HCT116 (cell line): ENCODE results near the gene CENPF. TPM values are rescaled to one million over a fixed set of nuclear protein-coding genes. Genes with fewer than 3 reads are reported as not detected.
A peak's percentile ranks its signal among the peaks of the same experiment; 100 is the strongest.

Source experiments
- ATAC-seq: fragments of 200-7000 bp; cut with Tn5 transposase; 2 replicates; pipeline ENCODE4 v1.9.1; 2020; ENCODE audit warnings: mild to moderate bottlenecking, moderate library complexity
- BruUV-seq: library from RNA; stranded (reverse); fragments of 400-500 nt; replicated peaks from 2 replicates; lab custom pipeline; 2021; lab: Mats Ljungman, UMichigan
- CTCF ChIA-PET: fragments of 300-600 bp; sonication (Branson Sonifier 250); formaldehyde crosslinking; loops from one replicate; lab custom pipeline; 2021; ENCODE audit warnings: antibody characterized with exemption; lab: Charles Lee
- POLR2A ChIA-PET: fragments of 300-600, 350-600 bp; sonication (Branson Sonifier 250); formaldehyde crosslinking; loops from one replicate; lab custom pipeline; 2021; ENCODE audit warnings: antibody characterized with exemption; lab: Charles Lee
- RAD21 ChIA-PET, 2 experiments: fragments of 300-600 bp; sonication (Branson Sonifier 250); formaldehyde crosslinking; loops; one replicate each; lab custom pipeline; 2023; ENCODE audit warnings: low total read pairs in 2 of 2; ENCODE audit not compliant: uncharacterized antibody in 2 of 2, unreplicated experiment in 2 of 2, low non-redundant PET in 1 of 2; lab: Charles Lee
- DNase-seq: peaks from one replicate; pipeline ENCODE4 v3.0.0-alpha.2; 2010; ENCODE audit warnings: low read depth, low spot score
- H2AFZ ChIP-seq: fragments of 200-600 bp; shearing (Covaris generic), sonication (generic); 2 replicates; pipeline ENCODE4 v1.6.1; 2017; ENCODE audit warnings: low read depth, mixed run types, mixed read lengths, antibody characterized with exemption, low read length; ENCODE audit not compliant: poor library complexity, severe bottlenecking
- H3K27ac ChIP-seq: 2 replicates; pipeline ENCODE4 v1.5.1; 2012; ENCODE audit warnings: low read depth, low read length
- H3K27me3 ChIP-seq: fragments of 200-600 bp; sonication (generic); 2 replicates; pipeline ENCODE4 v1.6.1; 2016; ENCODE audit warnings: mixed run types, low read length, mixed read lengths; ENCODE audit not compliant: insufficient read depth
- H3K36me3 ChIP-seq, 2 experiments: fragments of 200-500 bp in 1 of 2; fragments of 200-600 bp in 1 of 2; sonication (Bioruptor generic) in 1 of 2; sonication (generic) in 1 of 2; 2 replicates each; pipeline versions ENCODE4 v1.5.1 to v1.6.1; 2014 to 2016; ENCODE audit warnings: low read length in 2 of 2, inconsistent platforms in 1 of 2, mixed read lengths in 1 of 2, mixed run types in 1 of 2; ENCODE audit not compliant: insufficient read depth in 2 of 2, control insufficient read depth in 1 of 2
- H3K4me1 ChIP-seq, 2 experiments: fragments of 200-600 bp in 1 of 2; sonication (generic) in 1 of 2; 2 replicates each; pipeline versions ENCODE4 v1.5.1 to v1.6.1; 2012 to 2017; ENCODE audit warnings: low read length in 2 of 2, inconsistent platforms in 1 of 2, mild to moderate bottlenecking in 1 of 2, mixed read lengths in 1 of 2, mixed run types in 1 of 2, moderate library complexity in 1 of 2; ENCODE audit not compliant: insufficient read depth in 2 of 2, control insufficient read depth in 1 of 2
- H3K4me2 ChIP-seq: fragments of 200-600 bp; sonication (generic); 2 replicates; pipeline ENCODE4 v1.6.1; 2017; ENCODE audit warnings: mixed run types, low read length, mixed read lengths
- H3K4me3 ChIP-seq, 2 experiments: fragments of 200-600 bp in 1 of 2; sonication (generic) in 1 of 2; replicated peaks in 1 of 2; 2 replicates each; pipeline ENCODE4 v1.5.1; 2011 to 2016; ENCODE audit warnings: low read length in 2 of 2, control low read depth in 1 of 2, low read depth in 1 of 2, mild to moderate bottlenecking in 1 of 2, mixed read lengths in 1 of 2, mixed run types in 1 of 2
- H3K79me2 ChIP-seq: fragments of 200-600 bp; sonication (generic); 2 replicates; pipeline ENCODE4 v1.6.1; 2017; ENCODE audit warnings: mild to moderate bottlenecking, mixed run types, low read length, moderate library complexity, mixed read lengths; ENCODE audit not compliant: insufficient read depth
- H3K9ac ChIP-seq: fragments of 200-600 bp; sonication (generic); 2 replicates; pipeline ENCODE4 v1.6.1; 2016; ENCODE audit warnings: low read length, mixed read lengths
- H3K9me2 ChIP-seq: fragments of 200-600 bp; sonication (generic), shearing (Covaris generic); 2 replicates; pipeline ENCODE4 v1.6.1; 2017; ENCODE audit warnings: mixed run types, mild to moderate bottlenecking, moderate library complexity; ENCODE audit not compliant: insufficient read depth
- H3K9me3 ChIP-seq, 2 experiments: fragments of 200-500 bp in 1 of 2; fragments of 200-600 bp in 1 of 2; sonication (Bioruptor generic) in 1 of 2; sonication (generic) in 1 of 2; 2 replicates each; pipeline ENCODE4 v1.6.1; 2014 to 2017; ENCODE audit warnings: low read length in 2 of 2, mixed read lengths in 2 of 2, inconsistent platforms in 1 of 2, low read depth in 1 of 2, mild to moderate bottlenecking in 1 of 2, mixed run types in 1 of 2, moderate library complexity in 1 of 2; ENCODE audit not compliant: control insufficient read depth in 1 of 2, insufficient read depth in 1 of 2
- H4K20me1 ChIP-seq: fragments of 200-600 bp; sonication (generic), shearing (Covaris generic); 2 replicates; pipeline ENCODE4 v1.6.1; 2017; ENCODE audit warnings: mixed run types, mild to moderate bottlenecking, moderate library complexity; ENCODE audit not compliant: insufficient read depth
- CTCF ChIP-seq, 3 experiments: fragments of 200-600 bp in 1 of 3; sonication (generic) in 1 of 3; IDR thresholded peaks in 2 of 3; conservative IDR thresholded peaks in 1 of 3; 2 replicates each; pipeline ENCODE4 v1.5.1; 2012 to 2017; ENCODE audit warnings: low read depth in 2 of 3, low read length in 2 of 3, antibody characterized with exemption in 1 of 3, borderline replicate concordance in 1 of 3, control low read depth in 1 of 3, mild to moderate bottlenecking in 1 of 3, mixed read lengths in 1 of 3, mixed run types in 1 of 3, moderate library complexity in 1 of 3; ENCODE audit not compliant: insufficient read depth in 1 of 3
- EGR1 ChIP-seq: IDR thresholded peaks from 2 replicates; pipeline ENCODE4 v1.6.1; 2012; ENCODE audit warnings: low read depth
- EZH2 ChIP-seq: fragments of 200-600 bp; sonication (generic); IDR thresholded peaks from 2 replicates; pipeline ENCODE4 v1.6.1; 2017; ENCODE audit warnings: antibody characterized with exemption, mixed run types
- POLR2A ChIP-seq: IDR thresholded peaks from 2 replicates; pipeline ENCODE4 v1.7.0; 2011; ENCODE audit warnings: borderline replicate concordance; ENCODE audit not compliant: insufficient read depth, insufficient read length; ENCODE audit errors: extremely low read depth
- RAD21 ChIP-seq: IDR thresholded peaks from 2 replicates; pipeline ENCODE4 v1.6.1; 2012; ENCODE audit warnings: low read depth, mild to moderate bottlenecking
- intact Hi-C: fragments of 100-400 bp; cut with micrococcal nuclease; formaldehyde crosslinking; loops from 2 replicates; pipeline ENCODE4 v1.10.0; 2022
- total RNA-seq: library from RNA; stranded (reverse); gene quantifications from one replicate; pipeline ENCODE4 v1.2.1, GENCODE V29; 2021; ENCODE audit not compliant: unreplicated experiment

Gene CENPF
- total RNA-seq, 1 experiment from 2014 or later, result 120 TPM

DNA sequence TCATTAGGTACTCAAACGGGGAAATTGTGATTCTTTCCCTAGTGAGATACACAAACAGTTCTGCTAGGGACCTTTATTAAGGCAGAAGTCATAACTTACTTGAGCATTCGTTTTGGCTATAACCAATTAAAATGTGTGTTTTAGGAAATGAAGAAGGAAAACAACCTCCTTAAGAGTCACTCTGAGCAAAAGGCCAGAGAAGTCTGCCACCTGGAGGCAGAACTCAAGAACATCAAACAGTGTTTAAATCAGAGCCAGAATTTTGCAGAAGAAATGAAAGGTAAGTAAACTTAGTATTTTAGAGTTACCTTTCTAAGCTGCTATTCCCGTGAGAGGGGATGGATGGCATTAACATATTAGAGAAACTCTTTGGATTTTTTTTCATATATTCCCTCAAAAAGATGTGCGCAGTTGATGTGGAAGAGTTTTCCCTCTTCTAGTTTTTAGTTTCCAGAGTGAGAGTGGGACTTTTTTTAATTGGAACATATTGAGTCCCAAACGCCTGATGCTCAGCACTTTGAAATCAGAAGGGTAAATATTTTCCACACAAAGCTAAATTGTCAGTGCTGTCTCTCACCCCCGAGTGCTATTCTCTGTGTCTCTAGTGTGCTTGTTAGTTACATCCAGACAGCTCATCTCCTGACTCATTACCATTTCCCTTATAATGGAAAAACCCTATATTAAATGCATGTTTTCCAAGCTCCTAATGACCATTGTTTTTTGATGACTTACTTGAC lies 34.9 kb downstream of the CENPF start:
- no peak overlapping the region for H3K9ac ChIP-seq
- H3K79me2 ChIP-seq, result peaks cover 17% of the 10 kb centered on the region; the same call in 1 of the 2 replicates
- ChIA-PET POLR2A (no interaction called here), CTCF (interaction anchor here (0.8 to 1.7 kb wide), 3 partner anchors 8 to 888 kb away, joined by 3 to 5 read pairs (median 3); no protein-coding TSS in a partner anchor), RAD21 (no interaction called here)
- H3K27me3 ChIP-seq, result no peaks in the 10 kb centered on the region
- TF ChIP-seq EZH2 (no peak), POLR2A (no peak), RAD21 (peak; percentile 55), CTCF (IDR thresholded peaks at IDR 0.05 in 2 of 3, conservative IDR thresholded peaks at IDR 0.05 in 1 of 3; ENCODE audit: borderline replicate concordance in 1 of 3, insufficient read depth in 1 of 3, low read depth in 2 of 3, low read length in 2 of 3) (peak; percentile 44 to 76 (median 68); a peak in 5 of 6 replicates)
- no peak overlapping the region for H2AFZ ChIP-seq
- no peaks in the 10 kb centered on the region for H3K9me3 ChIP-seq
- H3K9me2 ChIP-seq, result no peaks in the 10 kb centered on the region
- BruUV-seq, result no TSS peak
- no peak overlapping the region for H3K4me3 ChIP-seq
- H3K4me1 ChIP-seq, result no peaks in the 10 kb centered on the region
- ATAC-seq, result peak; percentile 62
- no peak overlapping the region for H3K4me2 ChIP-seq
- intact Hi-C loops, result loop anchor here (2.0 kb wide), 1 partner anchor 889 kb away; no protein-coding TSS in a partner anchor
- peak; percentile 34 for DNase-seq
- no peaks in the 10 kb centered on the region for H4K20me1 ChIP-seq
- no peak overlapping the region for H3K27ac ChIP-seq
- peaks cover 54% of the 10 kb centered on the region in 2 experiments for H3K36me3 ChIP-seq

GRCh38 chr1:214638459-214638807 lies 35.4 kb downstream of the CENPF start:
- Histone ChIP-seq H4K20me1 (no peaks in the 10 kb centered on the region), H3K27me3 (no peaks in the 10 kb centered on the region), H3K9me2 (no peaks in the 10 kb centered on the region), H3K4me1 (no peaks in the 10 kb centered on the region), H3K36me3 (peaks cover 52% of the 10 kb centered on the region in 2 experiments), H2AFZ (no peak overlapping the region), H3K9ac (no peak overlapping the region), H3K79me2 (peaks cover 14% of the 10 kb centered on the region; the same call in 1 of the 2 replicates), H3K4me2 (no peak overlapping the region), H3K4me3 (no peak overlapping the region), H3K9me3 (no peaks in the 10 kb centered on the region), H3K27ac (no peak overlapping the region)
- ChIA-PET RAD21 (no interaction called here), CTCF (interaction anchor here (0.8 to 1.7 kb wide), 3 partner anchors 9 to 888 kb away, joined by 3 to 5 read pairs (median 3); no protein-coding TSS in a partner anchor), POLR2A (no interaction called here)
- DNase-seq, result no peak
- BruUV-seq, result no TSS peak
- no peak for TF ChIP-seq EGR1
- ATAC-seq, result no peak
- intact Hi-C loops, result no loop called here
